Measurements from ENCODE around the gene IMP4. TPM values are rescaled to one million over a fixed set of nuclear protein-coding genes. Genes with fewer than 3 reads are reported as not detected.

The IMP4 gene
- polyA plus RNA-seq, 1 donor (not counting 4 experiments of a cell fraction or from before 2014, with no cell fraction given) = 75.8 TPM

GRCh38 chr2:130319536-130319935 lies 23.2 kb upstream of the IMP4 start:
- H3K79me2 ChIP-seq (ENCODE audit: control insufficient read depth, insufficient read depth, low read length) = no peaks in the 10 kb centered on the region
- H2AFZ ChIP-seq (ENCODE audit: control insufficient read depth, low read length) = no peak overlapping the region
- no peaks in the 10 kb centered on the region for H3K36me3 ChIP-seq (ENCODE audit: control insufficient read depth in 2 of 2, extremely low read depth in 1 of 2, insufficient read depth in 2 of 2, low read length in 2 of 2)
- H3K27ac ChIP-seq (ENCODE audit: control insufficient read depth, insufficient read depth, low read length) = no peak overlapping the region
- H4K20me1 ChIP-seq (ENCODE audit: control insufficient read depth, extremely low read depth, insufficient read depth, low read length) = no peaks in the 10 kb centered on the region
- no peak overlapping the region for H3K4me2 ChIP-seq (ENCODE audit: control insufficient read depth, extremely low read depth, insufficient read depth, low read depth, low read length)
- no peaks in the 10 kb centered on the region for H3K4me1 ChIP-seq (ENCODE audit: control insufficient read depth, extremely low read depth, insufficient read depth, low read length)
- H3K9ac ChIP-seq (ENCODE audit: control insufficient read depth, extremely low read depth, insufficient read depth, low read length) = no peak overlapping the region
- TF ChIP-seq CTCF (optimal IDR thresholded peaks at IDR 0.05 in 1 of 3, IDR thresholded peaks at IDR 0.05 in 1 of 3, conservative IDR thresholded peaks at IDR 0.05 in 1 of 3; ENCODE audit: extremely low read depth in 1 of 3, insufficient read depth in 2 of 3, low read length in 3 of 3) = no peak
- no peak for TF ChIP-seq EZH2 (IDR thresholded peaks at IDR 0.05; ENCODE audit: low read length)
- no peaks in the 10 kb centered on the region for H3K9me1 ChIP-seq (ENCODE audit: control insufficient read depth, extremely low read depth, insufficient read depth, low read length)
- dilution Hi-C loops (cut with MboI; ENCODE audit: extremely low pct_ligation_motif_present, low sequenced_read_pairs) = no loop called here
- DNase-seq (ENCODE audit: low read depth, low spot score) (no peak), FAIRE-seq (peak; percentile 34)
- H3K27me3 ChIP-seq (ENCODE audit: control insufficient read depth, extremely low read depth, insufficient read depth, low read length) = no peaks in the 10 kb centered on the region
- no peaks in the 10 kb centered on the region for H3K9me3 ChIP-seq (ENCODE audit: control insufficient read depth, low read depth, low read length)
- H3K4me3 ChIP-seq (ENCODE audit: control insufficient read depth in 2 of 3, extremely low read depth in 1 of 3, insufficient read depth in 2 of 3, low read depth in 1 of 3, low read length in 3 of 3) = no peak overlapping the region

- Histone ChIP-seq H3K4me2 (ENCODE audit: control insufficient read depth, extremely low read depth, insufficient read depth, low read depth, low read length) (peak overlapping the region; percentile 73), H3K9ac (ENCODE audit: control insufficient read depth, extremely low read depth, insufficient read depth, low read length) (peak overlapping the region; percentile 68), H3K27ac (ENCODE audit: control insufficient read depth, insufficient read depth, low read length) (peak overlapping the region; percentile 82), H2AFZ (ENCODE audit: control insufficient read depth, low read length) (peak overlapping the region; percentile 68), H3K79me2 (ENCODE audit: control insufficient read depth, insufficient read depth, low read length) (no peaks in the 10 kb centered on the region), H3K4me3 (ENCODE audit: control insufficient read depth in 2 of 3, extremely low read depth in 1 of 3, insufficient read depth in 2 of 3, low read depth in 1 of 3, low read length in 3 of 3) (peak overlapping the region in 2 of 3 experiments; percentile 2 to 25), H3K4me1 (ENCODE audit: control insufficient read depth, extremely low read depth, insufficient read depth, low read length) (peaks cover 24% of the 10 kb centered on the region), H3K27me3 (ENCODE audit: control insufficient read depth, extremely low read depth, insufficient read depth, low read length) (no peaks in the 10 kb centered on the region), H3K9me3 (ENCODE audit: control insufficient read depth, low read depth, low read length) (no peaks in the 10 kb centered on the region), H4K20me1 (ENCODE audit: control insufficient read depth, extremely low read depth, insufficient read depth, low read length) (no peaks in the 10 kb centered on the region), H3K9me1 (ENCODE audit: control insufficient read depth, extremely low read depth, insufficient read depth, low read length) (no peaks in the 10 kb centered on the region), H3K36me3 (ENCODE audit: control insufficient read depth in 2 of 2, extremely low read depth in 1 of 2, insufficient read depth in 2 of 2, low read length in 2 of 2) (no peaks in the 10 kb centered on the region)
- TF ChIP-seq CTCF (optimal IDR thresholded peaks at IDR 0.05 in 1 of 3, IDR thresholded peaks at IDR 0.05 in 1 of 3, conservative IDR thresholded peaks at IDR 0.05 in 1 of 3; ENCODE audit: extremely low read depth in 1 of 3, insufficient read depth in 2 of 3, low read length in 3 of 3) (no peak), EZH2 (IDR thresholded peaks at IDR 0.05; ENCODE audit: low read length) (no peak)
- FAIRE-seq (no peak), DNase-seq (ENCODE audit: low read depth, low spot score) (peak; percentile 42)
- dilution Hi-C loops (cut with MboI; ENCODE audit: extremely low pct_ligation_motif_present, low sequenced_read_pairs) = no loop called here
Observed at GRCh38 chr2:130327703-130328527, 14.8 kb upstream of the IMP4 start.

Data from keratinocyte (primary cell).